GM12878 (cell line): Measurements from ENCODE around the gene DNAH11.
"Not testable (repeated sequence)": the region's sequence is repeated elsewhere in the genome, so short reads cannot be mapped to it uniquely, and the experiment has no call there.

Experiments used
- CBX3 ChIP-seq: fragments of 200-600 bp; sonication (generic); IDR thresholded peaks from 2 replicates; pipeline ENCODE4 v1.6.1; 2016; ENCODE audit warnings: low read depth, borderline replicate concordance
- CTCF ChIP-seq, 3 experiments: IDR thresholded peaks in 2 of 3; conservative IDR thresholded peaks in 1 of 3; 2 replicates each; pipeline ENCODE4 v1.5.1; 2011; ENCODE audit warnings: low read depth in 3 of 3, low read length in 3 of 3, mild to moderate bottlenecking in 3 of 3, control low read depth in 2 of 3, moderate library complexity in 2 of 3, inconsistent platforms in 1 of 3, mixed read lengths in 1 of 3; ENCODE audit not compliant: control insufficient read depth in 2 of 3, insufficient read depth in 1 of 3; ENCODE audit errors: extremely low read depth in 1 of 3
- LARP7 ChIP-seq: fragments of 450-650 bp; IDR thresholded peaks from 2 replicates; pipeline ENCODE4 v1.6.1; 2017; ENCODE audit warnings: mild to moderate bottlenecking
- POLR2AphosphoS5 ChIP-seq: IDR thresholded peaks from 2 replicates; pipeline ENCODE4 v1.6.1; 2011; ENCODE audit warnings: mild to moderate bottlenecking, low read length, inconsistent platforms
- RAD21 ChIP-seq: IDR thresholded peaks from 2 replicates; pipeline ENCODE4 v1.6.1; 2011; ENCODE audit warnings: mild to moderate bottlenecking, low read depth, low read length, moderate library complexity; ENCODE audit not compliant: insufficient read depth
- TCF3 ChIP-seq: IDR thresholded peaks from 2 replicates; pipeline ENCODE4 v1.6.1; 2012; ENCODE audit warnings: low read depth, mild to moderate bottlenecking, low read length, borderline replicate concordance; ENCODE audit not compliant: insufficient read depth

GRCh38 chr7:21700587-21700986 is 157.7 kb downstream of the DNAH11 start:
- not testable (repeated sequence) for TF ChIP-seq CTCF (IDR thresholded peaks at IDR 0.05 in 2 of 3, conservative IDR thresholded peaks at IDR 0.05 in 1 of 3; ENCODE audit: control insufficient read depth in 2 of 3, extremely low read depth in 1 of 3, insufficient read depth in 1 of 3, low read depth in 3 of 3, low read length in 3 of 3); LARP7; CBX3; RAD21; POLR2AphosphoS5; TCF3
